Left ventricle myocardium inferior (tissue), 1 donor: ENCODE data around the gene CNTNAP2. TPM values are rescaled to one million over a fixed set of nuclear protein-coding genes. Genes with fewer than 3 reads are reported as not detected.

Source experiments
- DNase-seq: peaks from one replicate; pipeline ENCODE4 v3.0.0-alpha.2; 2020
- H3K27ac ChIP-seq: fragments of 200-600 bp; replicated peaks from 2 replicates; pipeline ENCODE4 v1.8.0; 2021
- H3K27me3 ChIP-seq: fragments of 200-600 bp; 2 replicates; pipeline ENCODE4 v1.8.0; 2021; ENCODE audit warnings: low read depth
- H3K36me3 ChIP-seq: fragments of 200-600 bp; 2 replicates; pipeline ENCODE4 v1.8.0; 2021
- H3K4me1 ChIP-seq: fragments of 200-600 bp; 2 replicates; pipeline ENCODE4 v1.8.0; 2021
- H3K4me3 ChIP-seq: fragments of 200-600 bp; 2 replicates; pipeline ENCODE4 v1.8.0; 2021; ENCODE audit warnings: mild to moderate bottlenecking, moderate library complexity
- H3K9me3 ChIP-seq: fragments of 200-600 bp; replicated peaks from 2 replicates; pipeline ENCODE4 v1.8.0; 2021
- intact Hi-C: fragments of 100-400 bp; cut with micrococcal nuclease; formaldehyde crosslinking; loops from one replicate; pipeline ENCODE4 v1.11.0; 2022
- total RNA-seq: library from RNA; stranded (reverse); fragmentation: NEBNext Ultra II Directional; extraction: Animal tissue kit (Norgen Biotek cat#: 25700); gene quantifications from one replicate; pipeline ENCODE4 v1.2.1, GENCODE V29; 2021
- TF ChIP-seq, protein P1 (sequence below): fragments of 200-600 bp; IDR thresholded peaks from 2 replicates; pipeline ENCODE4 v1.8.0; 2021; ENCODE audit warnings: antibody characterized with exemption, mild to moderate bottlenecking, borderline replicate concordance
- donor health status: DM: no; HTN: yes; CAD: no; lungs with severe emphysema.

The CNTNAP2 gene
- total RNA-seq, 1 donor from 2014 or later = 0.99 TPM

DNA sequence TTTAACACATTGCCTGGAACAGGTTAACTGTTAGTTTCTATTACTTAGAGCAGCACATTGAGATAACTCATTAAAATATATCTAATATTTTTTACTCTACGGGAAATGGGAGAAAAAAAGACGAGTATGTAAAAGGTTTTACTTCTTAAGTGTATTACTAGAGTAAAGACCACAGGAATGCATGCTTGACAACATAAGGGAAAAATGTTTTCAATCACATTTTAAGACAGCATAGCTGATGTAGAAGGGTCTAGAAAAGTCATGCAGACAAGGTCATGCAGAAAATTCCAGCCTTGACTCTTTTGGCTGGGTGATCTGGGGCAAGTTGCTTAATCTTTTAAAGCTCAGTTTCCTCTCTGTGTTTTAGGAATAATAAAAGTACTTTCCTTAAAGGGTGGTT lies 806.2 kb downstream of the CNTNAP2 start:
- H3K4me1 ChIP-seq = no peaks in the 10 kb centered on the region
- H3K27ac ChIP-seq = no peak overlapping the region
- no peak overlapping the region for H3K4me3 ChIP-seq
- intact Hi-C loops = no loop called here
- no peak for DNase-seq
- H3K36me3 ChIP-seq = no peaks in the 10 kb centered on the region
- H3K27me3 ChIP-seq = no peaks in the 10 kb centered on the region
- H3K9me3 ChIP-seq = peaks cover 18% of the 10 kb centered on the region
- TF ChIP-seq, protein P1, sequence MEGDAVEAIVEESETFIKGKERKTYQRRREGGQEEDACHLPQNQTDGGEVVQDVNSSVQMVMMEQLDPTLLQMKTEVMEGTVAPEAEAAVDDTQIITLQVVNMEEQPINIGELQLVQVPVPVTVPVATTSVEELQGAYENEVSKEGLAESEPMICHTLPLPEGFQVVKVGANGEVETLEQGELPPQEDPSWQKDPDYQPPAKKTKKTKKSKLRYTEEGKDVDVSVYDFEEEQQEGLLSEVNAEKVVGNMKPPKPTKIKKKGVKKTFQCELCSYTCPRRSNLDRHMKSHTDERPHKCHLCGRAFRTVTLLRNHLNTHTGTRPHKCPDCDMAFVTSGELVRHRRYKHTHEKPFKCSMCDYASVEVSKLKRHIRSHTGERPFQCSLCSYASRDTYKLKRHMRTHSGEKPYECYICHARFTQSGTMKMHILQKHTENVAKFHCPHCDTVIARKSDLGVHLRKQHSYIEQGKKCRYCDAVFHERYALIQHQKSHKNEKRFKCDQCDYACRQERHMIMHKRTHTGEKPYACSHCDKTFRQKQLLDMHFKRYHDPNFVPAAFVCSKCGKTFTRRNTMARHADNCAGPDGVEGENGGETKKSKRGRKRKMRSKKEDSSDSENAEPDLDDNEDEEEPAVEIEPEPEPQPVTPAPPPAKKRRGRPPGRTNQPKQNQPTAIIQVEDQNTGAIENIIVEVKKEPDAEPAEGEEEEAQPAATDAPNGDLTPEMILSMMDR = no peak

DNA sequence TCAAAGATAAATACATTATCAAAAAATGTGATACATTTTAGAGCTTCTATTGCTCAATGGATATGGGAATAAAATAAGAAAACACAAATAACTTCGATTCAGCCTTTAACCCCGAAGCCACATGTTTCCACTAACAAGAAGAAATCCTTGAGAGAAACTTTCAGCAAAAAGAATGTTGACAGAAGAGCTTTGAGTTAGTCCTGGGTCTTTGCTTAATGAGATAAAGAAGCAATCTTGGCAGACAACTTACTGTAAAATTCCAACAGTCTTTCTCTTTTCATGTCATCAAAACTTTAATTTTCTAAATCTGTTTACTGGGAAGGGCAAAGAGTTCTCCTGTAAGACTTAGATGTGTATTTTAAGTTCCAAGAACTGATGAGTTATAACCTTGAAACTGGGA lies 810.2 kb downstream of the CNTNAP2 start:
- Histone ChIP-seq H3K9me3 (peaks cover 17% of the 10 kb centered on the region), H3K27me3 (no peaks in the 10 kb centered on the region), H3K36me3 (no peaks in the 10 kb centered on the region), H3K4me1 (no peaks in the 10 kb centered on the region), H3K4me3 (no peak overlapping the region), H3K27ac (no peak overlapping the region)
- DNase-seq = no peak
- TF ChIP-seq, protein P1 = no peak
- intact Hi-C loops = no loop called here

DNA sequence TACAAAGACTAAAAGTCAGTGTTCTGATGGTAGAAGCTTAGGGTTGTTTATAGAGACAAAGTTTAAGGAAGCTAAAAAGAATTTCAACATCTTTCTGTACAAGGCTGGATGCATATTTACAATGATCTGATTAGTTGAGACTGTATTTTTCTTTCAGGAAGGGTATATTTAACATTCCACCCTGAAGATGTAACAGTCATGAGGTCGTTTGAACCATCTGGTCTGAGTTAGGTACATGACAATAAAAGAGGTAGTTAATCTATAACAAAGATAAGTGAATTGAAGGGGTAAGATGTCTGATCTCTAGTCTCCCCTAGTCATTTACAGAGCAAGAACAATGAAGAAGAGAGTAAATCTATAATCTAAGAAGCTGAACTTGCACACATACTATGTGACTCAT lies 821.2 kb downstream of the CNTNAP2 start:
- H3K27ac ChIP-seq = no peak overlapping the region
- peaks cover 19% of the 10 kb centered on the region for H3K9me3 ChIP-seq
- intact Hi-C loops = no loop called here
- no peak for DNase-seq
- TF ChIP-seq, protein P1 = no peak
- H3K4me1 ChIP-seq = no peaks in the 10 kb centered on the region
- H3K27me3 ChIP-seq = no peaks in the 10 kb centered on the region
- H3K36me3 ChIP-seq = no peaks in the 10 kb centered on the region
- no peak overlapping the region for H3K4me3 ChIP-seq

DNA sequence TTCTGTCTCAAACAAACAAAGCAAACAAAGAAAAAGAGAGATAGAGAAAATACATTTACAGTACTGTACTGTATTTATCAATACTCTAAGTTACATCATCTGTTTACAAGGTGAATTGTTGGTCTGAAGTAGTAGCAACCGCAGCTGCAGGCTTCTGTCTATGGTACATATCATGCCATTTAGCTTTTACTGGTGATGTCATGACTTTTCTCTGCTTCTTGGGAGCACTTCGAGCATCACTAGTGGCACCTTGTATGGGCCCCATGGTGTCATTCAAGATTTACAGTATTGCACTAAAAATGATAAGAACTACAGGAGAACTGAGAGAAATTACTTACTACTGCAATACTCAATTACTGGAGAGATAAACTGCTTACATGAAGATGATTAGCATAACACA lies 826.9 kb downstream of the CNTNAP2 start:
- Histone ChIP-seq H3K27ac (no peak overlapping the region), H3K27me3 (no peaks in the 10 kb centered on the region), H3K9me3 (peaks cover 30% of the 10 kb centered on the region), H3K36me3 (no peaks in the 10 kb centered on the region), H3K4me1 (no peaks in the 10 kb centered on the region), H3K4me3 (no peak overlapping the region)
- TF ChIP-seq, protein P1 = no peak
- intact Hi-C loops = no loop called here
- no peak for DNase-seq

DNA sequence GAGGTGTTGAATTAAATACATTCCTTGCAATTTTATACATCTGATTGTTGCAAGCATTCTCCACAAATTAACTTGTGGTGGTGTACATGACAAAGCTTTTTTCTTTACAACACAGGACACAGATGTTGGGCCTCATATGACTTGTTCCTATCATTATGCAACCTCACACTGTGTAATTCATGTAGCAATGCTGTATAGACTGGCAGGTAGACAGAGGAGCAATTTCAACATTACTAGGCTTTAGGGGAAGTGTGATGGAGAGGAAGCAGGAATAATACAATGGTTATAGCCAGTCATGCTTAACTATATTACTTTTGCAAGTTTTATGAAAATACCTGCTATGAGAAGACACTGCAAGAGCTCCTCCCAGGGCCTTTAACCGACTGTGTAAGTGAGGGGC lies 832.1 kb downstream of the CNTNAP2 start:
- DNase-seq = no peak
- TF ChIP-seq, protein P1 = no peak
- intact Hi-C loops = no loop called here
- Histone ChIP-seq H3K9me3 (peaks cover 39% of the 10 kb centered on the region), H3K4me1 (no peaks in the 10 kb centered on the region), H3K27ac (no peak overlapping the region), H3K27me3 (no peaks in the 10 kb centered on the region), H3K4me3 (no peak overlapping the region), H3K36me3 (no peaks in the 10 kb centered on the region)

DNA sequence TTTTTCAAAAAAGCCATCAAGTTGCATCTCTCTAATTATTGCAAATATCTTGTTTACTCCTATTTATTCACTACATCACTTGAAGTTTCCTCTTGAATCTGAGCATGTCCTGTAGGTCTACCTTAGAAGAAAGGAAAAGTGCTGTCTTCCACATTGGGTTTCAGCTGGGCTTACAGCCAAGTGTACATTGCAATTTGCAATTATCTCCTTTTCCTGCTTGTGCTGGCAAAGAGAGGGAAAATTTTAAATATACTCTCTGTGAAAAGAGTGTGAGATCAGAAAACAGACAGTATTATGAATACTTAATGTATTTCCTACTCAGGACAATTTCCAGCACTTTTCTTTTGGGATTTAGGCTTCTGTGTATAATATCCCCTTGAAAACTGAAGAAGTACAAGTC lies 839.7 kb downstream of the CNTNAP2 start:
- TF ChIP-seq, protein P1 = no peak
- Histone ChIP-seq H3K4me1 (no peaks in the 10 kb centered on the region), H3K27ac (no peak overlapping the region), H3K36me3 (no peaks in the 10 kb centered on the region), H3K9me3 (peaks cover 8% of the 10 kb centered on the region), H3K27me3 (no peaks in the 10 kb centered on the region), H3K4me3 (no peak overlapping the region)
- no peak for DNase-seq
- intact Hi-C loops = no loop called here
